B cell (primary cell): Measurements from ENCODE around the gene CHAF1A. TPM values are rescaled to one million over a fixed set of nuclear protein-coding genes. Genes with fewer than 3 reads are reported as not detected.

Source experiments
- ATAC-seq: fragments of 200-7000 bp; cut with Tn5 transposase; one replicate; pipeline ENCODE4 v1.10.0; 2021; ENCODE audit warnings: low read depth, mild to moderate bottlenecking, moderate number of reproducible peaks, moderate library complexity
- CTCF ChIA-PET: fragments of 350-600 bp; sonication (Branson Sonifier 250); formaldehyde crosslinking; loops from one replicate; lab custom pipeline; 2021; ENCODE audit warnings: antibody characterized with exemption, inconsistent platforms; lab: Charles Lee
- POLR2A ChIA-PET: fragments of 350-600 bp; sonication (Branson Sonifier 250); formaldehyde crosslinking; loops from one replicate; lab custom pipeline; 2021; ENCODE audit warnings: antibody characterized with exemption; lab: Charles Lee
- DNase-seq: peaks from one replicate; pipeline ENCODE4 v3.0.0; 2013
- H2AFZ ChIP-seq: 2 replicates; pipeline ENCODE4 v1.6.1; 2012; ENCODE audit warnings: mild to moderate bottlenecking, low read depth, low read length; ENCODE audit not compliant: insufficient read depth, poor library complexity, severe bottlenecking
- H3K27ac ChIP-seq, 2 donors: 1 replicate in 1 of 2; 2 replicates in 1 of 2; pipeline ENCODE4 v1.5.1; 2012 to 2013; ENCODE audit warnings: low read length in 2 of 2, mild to moderate bottlenecking in 2 of 2, moderate library complexity in 1 of 2
- H3K27me3 ChIP-seq, 4 experiments: fragments of 200-600 bp in 1 of 4; sonication (generic) in 1 of 4; replicated peaks in 1 of 4; 1 replicate in 2 of 4; 2 replicates in 2 of 4; pipeline versions ENCODE4 v1.6.1 to v1.7.0; 2013 to 2016; ENCODE audit warnings: low read length in 3 of 4, mild to moderate bottlenecking in 2 of 4, mixed read lengths in 1 of 4, moderate library complexity in 1 of 4; ENCODE audit not compliant: insufficient read depth in 4 of 4, control insufficient read depth in 3 of 4; ENCODE audit errors: control extremely low read depth in 1 of 4
- H3K36me3 ChIP-seq, 2 experiments: replicated peaks in 1 of 2; 1 replicate in 1 of 2; 2 replicates in 1 of 2; pipeline versions ENCODE4 v1.6.1 to v1.7.1; 2013; ENCODE audit warnings: low read length in 1 of 2; ENCODE audit not compliant: insufficient read depth in 2 of 2, control insufficient read depth in 1 of 2; ENCODE audit errors: control extremely low read depth in 1 of 2, extremely low read depth in 1 of 2
- H3K4me1 ChIP-seq, 2 donors: fragments of 200-600 bp in 1 of 2; sonication (generic) in 1 of 2; 1 replicate in 1 of 2; 2 replicates in 1 of 2; pipeline versions ENCODE4 v1.5.1 to v1.6.1; 2013 to 2017; ENCODE audit warnings: low read length in 2 of 2; ENCODE audit not compliant: control insufficient read depth in 2 of 2, insufficient read depth in 2 of 2
- H3K4me2 ChIP-seq: replicated peaks from 2 replicates; pipeline ENCODE3; 2012; ENCODE audit warnings: mild to moderate bottlenecking, low read depth, low read length; ENCODE audit not compliant: poor library complexity, severe bottlenecking
- H3K4me3 ChIP-seq, 5 experiments: fragments of 200-600 bp in 1 of 5; sonication (generic) in 1 of 5; 1 replicate in 3 of 5; 2 replicates in 2 of 5; pipeline versions ENCODE4 v1.5.1 to v1.7.0; 2011 to 2016; ENCODE audit warnings: low read length in 4 of 5, mild to moderate bottlenecking in 4 of 5, low read depth in 2 of 5, control low read depth in 1 of 5, moderate library complexity in 1 of 5; ENCODE audit not compliant: insufficient read depth in 1 of 5; ENCODE audit errors: control extremely low read depth in 1 of 5, extremely low read depth in 1 of 5
- H3K79me2 ChIP-seq: fragments of 200-600 bp; sonication (generic); one replicate; pipeline ENCODE4 v1.6.0; 2016; ENCODE audit warnings: low read length; ENCODE audit not compliant: control insufficient read depth, insufficient read depth
- H3K9ac ChIP-seq: fragments of 200-600 bp; sonication (generic); 2 replicates; pipeline ENCODE4 v1.6.1; 2017; ENCODE audit warnings: mild to moderate bottlenecking, low read length, moderate library complexity
- H3K9me3 ChIP-seq, 3 donors: one replicate each; pipeline versions ENCODE4 v1.6.1 to v1.7.1; 2013; ENCODE audit warnings: low read length in 2 of 3; ENCODE audit not compliant: control insufficient read depth in 2 of 3, insufficient read depth in 1 of 3; ENCODE audit errors: control extremely low read depth in 1 of 3
- H4K20me1 ChIP-seq: 2 replicates; pipeline ENCODE4 v1.6.0; 2012; ENCODE audit warnings: mild to moderate bottlenecking, low read length; ENCODE audit not compliant: insufficient read depth, control insufficient read depth, poor library complexity, severe bottlenecking
- H3K27ac Mint-ChIP-seq: one replicate; pipeline ENCODE4 v1.8.0; 2021; ENCODE audit warnings: mixed read lengths
- H3K27me3 Mint-ChIP-seq: one replicate; pipeline ENCODE4 v1.8.0; 2021; ENCODE audit warnings: mixed read lengths
- H3K4me1 Mint-ChIP-seq: one replicate; pipeline ENCODE4 v1.8.0; 2021; ENCODE audit warnings: mixed read lengths
- H3K4me3 Mint-ChIP-seq: one replicate; pipeline ENCODE4 v1.8.0; 2021; ENCODE audit warnings: mixed read lengths
- H3K9me3 Mint-ChIP-seq: one replicate; pipeline ENCODE4 v1.8.0; 2022; ENCODE audit warnings: mixed read lengths; ENCODE audit not compliant: insufficient read depth
- CTCF ChIP-seq: fragments of 200-600 bp; IDR thresholded peaks from one replicate; pipeline ENCODE4 v1.8.0; 2022; ENCODE audit warnings: antibody characterized with exemption, mild to moderate bottlenecking
- EZH2 ChIP-seq: IDR thresholded peaks from 2 replicates; pipeline ENCODE4 v1.6.1; 2012; ENCODE audit warnings: borderline replicate concordance, low read depth, mild to moderate bottlenecking, moderate library complexity, low read length; ENCODE audit not compliant: insufficient read depth, poor library complexity, severe bottlenecking
- WGBS: methylation state at CpG from one replicate; pipeline ENCODE4 v1.1.5; 2013; ENCODE audit warnings: missing lambda C conversion rate; ENCODE audit not compliant: insufficient coverage; 5-methylcytosine and 5-hydroxymethylcytosine counted together
- intact Hi-C: fragments of 100-400 bp; cut with micrococcal nuclease; formaldehyde crosslinking; loops from one replicate; pipeline ENCODE4 v1.10.0; 2022
- polyA plus RNA-seq: library from polyadenylated mRNA; depleted of rRNA; stranded (reverse); fragments of >200 nt; gene quantifications from 2 replicates; pipeline ENCODE4 v1.2.3, GENCODE V29; 2012
- total RNA-seq, 2 donors: library from RNA; stranded (reverse); fragments of 120-200 nt in 1 of 2; gene quantifications; 1 replicate in 1 of 2; 2 replicates in 1 of 2; pipeline versions ENCODE4 v1.2.3 to v1.2.4, GENCODE V29; 2013 to 2022

The CHAF1A gene
- total and polyA plus RNA-seq, 2 donors (not counting 1 experiment from before 2014, with no cell fraction given), result 15.1 to 19.7 TPM

- CTCF ChIA-PET, result interaction anchor here (0.7 to 1.7 kb wide), 10 partner anchors 11 to 225 kb away, joined by 3 to 7 read pairs (median 3); partner anchors contain the start of genes CHAF1A, SH3GL1 and YJU2
- H3K9ac ChIP-seq, result peak overlapping the region; percentile 74
- under 1% methylated on average over 33 of the region's 33 CpGs for WGBS
- H3K9me3 Mint-ChIP-seq, result no peaks in the 10 kb centered on the region
- H3K4me1 Mint-ChIP-seq, result peaks cover 22% of the 10 kb centered on the region
- H2AFZ ChIP-seq, result peak overlapping the region; percentile 80
- H3K27ac ChIP-seq, result peak overlapping the region; percentile 68 to 74
- intact Hi-C loops, result loop anchor here (1.0 to 10.0 kb wide), 11 partner anchors 14 to 1153 kb away; partner anchors contain the start of genes CHAF1A, DOHH, EEF2 and FZR1
- peak overlapping the region; percentile 76 to 98 (median 85) for H3K4me3 ChIP-seq
- POLR2A ChIA-PET, result interaction anchor here (0.6 to 1.9 kb wide), 9 partner anchors 10 to 1640 kb away, joined by 3 to 11 read pairs (median 4); partner anchors contain the start of genes CHAF1A, FEM1A, MPND and MRPL54
- DNase-seq (peak; percentile 100), ATAC-seq (peak; percentile 85)
- no peaks in the 10 kb centered on the region for H3K27me3 ChIP-seq
- no peaks in the 10 kb centered on the region for H3K27me3 Mint-ChIP-seq
- no peaks in the 10 kb centered on the region for H3K9me3 ChIP-seq
- H3K4me1 ChIP-seq, result peaks cover 20 to 31% of the 10 kb centered on the region in 2 donors
- peaks cover 26% of the 10 kb centered on the region for H3K79me2 ChIP-seq
- H4K20me1 ChIP-seq, result peaks cover 20% of the 10 kb centered on the region
- H3K36me3 ChIP-seq, result peaks cover 0 to 10% of the 10 kb centered on the region in 2 experiments
- H3K4me3 Mint-ChIP-seq, result no peak overlapping the region
- TF ChIP-seq EZH2, result no peak
- no peak for TF ChIP-seq CTCF
- H3K4me2 ChIP-seq, result peak overlapping the region; percentile 99
- no peak overlapping the region for H3K27ac Mint-ChIP-seq
Measured at GRCh38 chr19:4471403-4472173, 69.1 kb downstream of the CHAF1A start.
